ENCODE measurements around the gene SLC35E1. TPM values are rescaled to one million over a fixed set of nuclear protein-coding genes. Genes with fewer than 3 reads are reported as not detected.

Gene SLC35E1
- total RNA-seq, 1 donor = 38.0 TPM

GRCh38 chr19:16604615-16605014 is 32.4 kb upstream of the SLC35E1 start:
- Histone ChIP-seq H3K27me3 (ENCODE audit: insufficient read depth, low read length) (no peaks in the 10 kb centered on the region), H3K36me3 (ENCODE audit: insufficient read depth, low read length) (no peaks in the 10 kb centered on the region), H3K4me3 (ENCODE audit: insufficient read depth, low read length) (no peak overlapping the region), H3K4me1 (ENCODE audit: insufficient read depth, low read length) (peaks cover 22% of the 10 kb centered on the region), H3K9me3 (ENCODE audit: low read depth, low read length) (no peaks in the 10 kb centered on the region), H4K20me1 (ENCODE audit: insufficient read depth, low read length) (peaks cover 89% of the 10 kb centered on the region), H3K79me2 (ENCODE audit: insufficient read depth, low read length) (peaks cover 97% of the 10 kb centered on the region), H3K4me2 (ENCODE audit: insufficient read depth, low read length) (no peak overlapping the region), H3K27ac (ENCODE audit: low read depth, low read length) (no peak overlapping the region), H2AFZ (ENCODE audit: low read length) (no peak overlapping the region)
- DNase-seq (ENCODE audit: insufficient read length, low spot score, missing footprints) = peak; percentile 30
- TF ChIP-seq, protein P1, sequence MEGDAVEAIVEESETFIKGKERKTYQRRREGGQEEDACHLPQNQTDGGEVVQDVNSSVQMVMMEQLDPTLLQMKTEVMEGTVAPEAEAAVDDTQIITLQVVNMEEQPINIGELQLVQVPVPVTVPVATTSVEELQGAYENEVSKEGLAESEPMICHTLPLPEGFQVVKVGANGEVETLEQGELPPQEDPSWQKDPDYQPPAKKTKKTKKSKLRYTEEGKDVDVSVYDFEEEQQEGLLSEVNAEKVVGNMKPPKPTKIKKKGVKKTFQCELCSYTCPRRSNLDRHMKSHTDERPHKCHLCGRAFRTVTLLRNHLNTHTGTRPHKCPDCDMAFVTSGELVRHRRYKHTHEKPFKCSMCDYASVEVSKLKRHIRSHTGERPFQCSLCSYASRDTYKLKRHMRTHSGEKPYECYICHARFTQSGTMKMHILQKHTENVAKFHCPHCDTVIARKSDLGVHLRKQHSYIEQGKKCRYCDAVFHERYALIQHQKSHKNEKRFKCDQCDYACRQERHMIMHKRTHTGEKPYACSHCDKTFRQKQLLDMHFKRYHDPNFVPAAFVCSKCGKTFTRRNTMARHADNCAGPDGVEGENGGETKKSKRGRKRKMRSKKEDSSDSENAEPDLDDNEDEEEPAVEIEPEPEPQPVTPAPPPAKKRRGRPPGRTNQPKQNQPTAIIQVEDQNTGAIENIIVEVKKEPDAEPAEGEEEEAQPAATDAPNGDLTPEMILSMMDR (IDR thresholded peaks at IDR 0.05; ENCODE audit: extremely low read depth, low read depth, low read length) = no peak

DNA sequence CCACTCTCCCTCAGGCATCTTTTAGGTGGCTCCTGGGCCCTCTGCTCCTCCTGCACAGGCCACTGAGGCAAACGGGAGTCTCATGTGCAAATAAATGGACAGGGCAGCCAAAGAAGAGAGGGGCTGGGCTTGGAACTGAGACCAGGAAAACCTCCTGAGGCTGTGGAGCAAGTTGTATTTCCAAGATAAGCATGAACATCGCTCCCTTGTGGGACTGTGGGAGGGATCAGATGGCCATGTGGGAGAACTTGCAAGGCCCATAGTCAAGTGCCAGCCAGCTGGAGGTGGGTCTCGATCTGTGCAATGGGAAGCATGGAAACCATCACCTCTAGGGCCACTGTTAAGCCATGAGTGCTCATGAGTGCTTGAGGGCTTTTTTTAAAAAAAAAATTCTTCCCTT is 30.9 kb upstream of the SLC35E1 start:
- Histone ChIP-seq H3K27ac (ENCODE audit: low read depth, low read length) (no peak overlapping the region), H4K20me1 (ENCODE audit: insufficient read depth, low read length) (peaks cover 95% of the 10 kb centered on the region), H3K4me3 (ENCODE audit: insufficient read depth, low read length) (no peak overlapping the region), H3K4me2 (ENCODE audit: insufficient read depth, low read length) (no peak overlapping the region), H3K9me3 (ENCODE audit: low read depth, low read length) (no peaks in the 10 kb centered on the region), H2AFZ (ENCODE audit: low read length) (no peak overlapping the region), H3K79me2 (ENCODE audit: insufficient read depth, low read length) (peaks cover 97% of the 10 kb centered on the region), H3K27me3 (ENCODE audit: insufficient read depth, low read length) (no peaks in the 10 kb centered on the region), H3K4me1 (ENCODE audit: insufficient read depth, low read length) (peaks cover 13% of the 10 kb centered on the region), H3K36me3 (ENCODE audit: insufficient read depth, low read length) (no peaks in the 10 kb centered on the region)
- TF ChIP-seq, protein P1 (IDR thresholded peaks at IDR 0.05; ENCODE audit: extremely low read depth, low read depth, low read length) = no peak
- peak; percentile 73 for DNase-seq (ENCODE audit: insufficient read length, low spot score, missing footprints)

DNA sequence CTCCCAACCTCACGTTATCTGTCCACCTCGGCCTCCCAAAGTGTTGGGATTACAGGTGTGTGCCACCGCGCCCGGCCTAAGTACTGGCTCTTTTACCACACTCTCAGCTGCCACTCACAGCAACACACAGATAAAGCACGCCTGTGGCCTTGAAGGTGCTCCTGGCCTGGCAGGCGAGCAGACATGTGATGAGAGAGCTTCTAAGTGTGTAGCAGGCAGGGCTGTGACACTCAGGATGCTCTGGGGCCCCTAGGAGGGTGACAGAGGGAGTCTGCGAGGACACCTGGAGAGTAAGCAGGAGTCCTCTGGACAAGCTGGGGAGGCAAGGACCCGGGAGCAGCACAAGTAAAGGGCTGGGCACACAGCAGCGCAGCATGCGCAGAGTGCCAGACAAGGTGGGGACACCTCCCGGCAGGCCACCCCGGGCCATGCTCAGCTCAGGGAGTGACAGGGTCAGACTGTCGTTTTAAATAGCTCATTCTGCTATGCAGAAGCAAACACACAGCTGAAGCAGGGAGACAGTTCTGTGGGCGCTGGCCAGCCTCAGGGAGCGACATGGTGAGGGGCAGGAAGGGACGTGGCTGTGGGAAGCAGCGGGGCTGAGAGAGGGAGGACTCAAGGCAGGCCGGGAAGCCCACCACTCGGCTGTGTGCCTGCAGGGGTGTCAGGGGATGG is 29.3 kb upstream of the SLC35E1 start:
- Histone ChIP-seq H4K20me1 (ENCODE audit: insufficient read depth, low read length) (peaks cover 92% of the 10 kb centered on the region), H3K4me3 (ENCODE audit: insufficient read depth, low read length) (no peak overlapping the region), H3K27ac (ENCODE audit: low read depth, low read length) (no peak overlapping the region), H3K79me2 (ENCODE audit: insufficient read depth, low read length) (peaks cover 98% of the 10 kb centered on the region), H3K4me2 (ENCODE audit: insufficient read depth, low read length) (no peak overlapping the region), H3K9me3 (ENCODE audit: low read depth, low read length) (no peaks in the 10 kb centered on the region), H3K36me3 (ENCODE audit: insufficient read depth, low read length) (no peaks in the 10 kb centered on the region), H3K4me1 (ENCODE audit: insufficient read depth, low read length) (peaks cover 7% of the 10 kb centered on the region), H2AFZ (ENCODE audit: low read length) (no peak overlapping the region), H3K27me3 (ENCODE audit: insufficient read depth, low read length) (no peaks in the 10 kb centered on the region)
- DNase-seq (ENCODE audit: insufficient read length, low spot score, missing footprints) = peak; percentile 27
- TF ChIP-seq, protein P1 (IDR thresholded peaks at IDR 0.05; ENCODE audit: extremely low read depth, low read depth, low read length) = no peak

GRCh38 chr19:16600824-16601223 is 28.6 kb upstream of the SLC35E1 start:
- Histone ChIP-seq H3K36me3 (ENCODE audit: insufficient read depth, low read length) (no peaks in the 10 kb centered on the region), H3K4me2 (ENCODE audit: insufficient read depth, low read length) (no peak overlapping the region), H3K9me3 (ENCODE audit: low read depth, low read length) (no peaks in the 10 kb centered on the region), H3K27me3 (ENCODE audit: insufficient read depth, low read length) (no peaks in the 10 kb centered on the region), H3K79me2 (ENCODE audit: insufficient read depth, low read length) (peaks cover 100% of the 10 kb centered on the region), H3K4me1 (ENCODE audit: insufficient read depth, low read length) (peaks cover 5% of the 10 kb centered on the region), H2AFZ (ENCODE audit: low read length) (no peak overlapping the region), H4K20me1 (ENCODE audit: insufficient read depth, low read length) (peaks cover 96% of the 10 kb centered on the region), H3K4me3 (ENCODE audit: insufficient read depth, low read length) (no peak overlapping the region), H3K27ac (ENCODE audit: low read depth, low read length) (no peak overlapping the region)
- TF ChIP-seq, protein P1 (IDR thresholded peaks at IDR 0.05; ENCODE audit: extremely low read depth, low read depth, low read length) = no peak
- no peak for DNase-seq (ENCODE audit: insufficient read length, low spot score, missing footprints)

All from osteoblast (primary cell).